Left ventricle myocardium superior (tissue), 1 donor: Measurements from ENCODE around the gene AP2A1. TPM values are rescaled to one million over a fixed set of nuclear protein-coding genes. Genes with fewer than 3 reads are reported as not detected.

Experiments used
- ATAC-seq: fragments of 200-7000 bp; cut with Tn5 transposase; one replicate; pipeline ENCODE4 v1.9.1; 2020; ENCODE audit warnings: mild to moderate bottlenecking, moderate library complexity
- DNase-seq: peaks from one replicate; pipeline ENCODE4 v3.0.0-alpha.2; 2020
- intact Hi-C: fragments of 100-400 bp; cut with micrococcal nuclease; formaldehyde crosslinking; loops from one replicate; pipeline ENCODE4 v1.11.0; 2022
- total RNA-seq: library from RNA; stranded (reverse); fragmentation: NEBNext Ultra II Directional; extraction: Animal tissue kit (Norgen Biotek cat#: 25700); gene quantifications from one replicate; pipeline ENCODE4 v1.2.1, GENCODE V29; 2021
- donor health status: DM: no; HTN: yes; CAD: no; lungs with severe emphysema.

Gene AP2A1
- total RNA-seq, 1 donor from 2014 or later: 73.1 TPM

DNA sequence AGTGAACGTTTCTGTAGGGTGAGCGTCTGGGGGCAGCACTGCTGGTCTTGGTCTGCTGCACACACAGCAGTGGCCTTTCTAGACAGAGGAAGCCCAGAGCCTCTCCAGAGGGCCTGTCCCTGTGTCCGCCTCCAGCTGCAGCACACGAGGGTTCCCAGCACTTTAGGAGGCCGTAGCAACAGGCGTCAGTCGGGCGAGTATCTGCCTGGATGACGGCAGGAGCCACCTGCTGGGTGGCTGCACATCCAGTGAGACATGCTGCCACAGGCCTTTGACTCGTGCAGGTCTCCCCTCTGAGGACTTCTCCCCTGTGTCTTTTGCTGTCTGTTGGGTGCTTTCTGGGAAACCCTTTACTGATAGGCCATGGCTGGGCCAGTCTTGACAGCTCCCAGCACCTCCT, 22.1 kb downstream of the AP2A1 start:
- intact Hi-C loops: no loop called here
- DNase-seq: no peak
- no peak for ATAC-seq

- peak; percentile 72 for DNase-seq
- ATAC-seq: peak; percentile 83
- intact Hi-C loops: no loop called here
These were observed 24.1 kb downstream of the AP2A1 start for GRCh38 chr19:49790866-49791265.

- DNase-seq (no peak), ATAC-seq (no peak)
- intact Hi-C loops: no loop called here
These were observed 25.1 kb downstream of the AP2A1 start for GRCh38 chr19:49791776-49792445.

GRCh38 chr19:49792829-49793560, 26.2 kb downstream of the AP2A1 start:
- intact Hi-C loops: no loop called here
- ATAC-seq (no peak), DNase-seq (no peak)

GRCh38 chr19:49793561-49793840, 26.7 kb downstream of the AP2A1 start:
- ATAC-seq: no peak
- no peak for DNase-seq
- intact Hi-C loops: no loop called here

DNA sequence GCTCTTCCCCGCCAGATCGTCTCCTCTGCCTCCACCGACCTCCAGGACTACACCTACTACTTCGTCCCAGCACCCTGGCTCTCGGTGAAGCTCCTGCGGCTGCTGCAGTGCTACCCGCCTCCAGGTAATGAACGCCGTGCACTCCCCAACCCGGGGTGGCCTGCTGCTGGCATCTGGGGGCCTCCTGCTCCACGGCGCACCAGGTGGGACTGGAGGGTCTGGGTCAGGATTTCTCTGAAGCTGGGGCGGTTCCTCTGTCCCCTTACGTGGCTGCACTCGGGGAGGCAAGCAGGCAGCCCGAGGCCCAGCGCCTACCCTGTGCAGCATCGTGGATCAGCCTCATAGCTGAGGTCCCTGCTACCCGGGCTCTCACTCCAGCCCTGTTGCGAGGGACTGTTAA, 28.8 kb downstream of the AP2A1 start:
- no peak for ATAC-seq
- no peak for DNase-seq
- intact Hi-C loops: no loop called here

- intact Hi-C loops: no loop called here
- DNase-seq (no peak), ATAC-seq (no peak)
These were observed 31.8 kb downstream of the AP2A1 start for GRCh38 chr19:49798574-49798973.

- no peak for ATAC-seq
- intact Hi-C loops: no loop called here
- no peak for DNase-seq
These were observed 32.5 kb downstream of the AP2A1 start for GRCh38 chr19:49799271-49799797.

GRCh38 chr19:49799798-49800376, 33.1 kb downstream of the AP2A1 start:
- no peak for DNase-seq
- intact Hi-C loops: no loop called here
- no peak for ATAC-seq

DNA sequence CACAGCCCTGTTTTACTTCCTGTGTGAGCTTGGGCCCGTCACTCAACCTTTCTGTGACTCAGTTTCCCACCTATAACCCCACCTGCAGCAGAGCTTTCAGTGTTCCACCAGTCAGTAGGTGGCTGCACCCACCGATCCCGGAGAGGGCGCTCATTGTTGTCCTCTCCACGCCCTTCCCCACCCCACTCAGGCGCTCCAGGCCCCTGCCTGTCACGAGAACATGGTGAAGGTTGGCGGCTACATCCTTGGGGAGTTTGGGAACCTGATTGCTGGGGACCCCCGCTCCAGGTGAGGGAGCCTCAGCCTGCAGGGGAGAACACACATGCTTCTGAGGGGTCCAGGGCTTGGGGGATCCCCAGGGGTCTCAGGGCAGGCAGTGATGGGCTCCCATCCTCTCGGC, 34.0 kb downstream of the AP2A1 start:
- ATAC-seq (no peak), DNase-seq (no peak)
- intact Hi-C loops: no loop called here

- no peak for ATAC-seq
- intact Hi-C loops: no loop called here
- no peak for DNase-seq
These were observed 34.6 kb downstream of the AP2A1 start for GRCh38 chr19:49801401-49801888.

DNA sequence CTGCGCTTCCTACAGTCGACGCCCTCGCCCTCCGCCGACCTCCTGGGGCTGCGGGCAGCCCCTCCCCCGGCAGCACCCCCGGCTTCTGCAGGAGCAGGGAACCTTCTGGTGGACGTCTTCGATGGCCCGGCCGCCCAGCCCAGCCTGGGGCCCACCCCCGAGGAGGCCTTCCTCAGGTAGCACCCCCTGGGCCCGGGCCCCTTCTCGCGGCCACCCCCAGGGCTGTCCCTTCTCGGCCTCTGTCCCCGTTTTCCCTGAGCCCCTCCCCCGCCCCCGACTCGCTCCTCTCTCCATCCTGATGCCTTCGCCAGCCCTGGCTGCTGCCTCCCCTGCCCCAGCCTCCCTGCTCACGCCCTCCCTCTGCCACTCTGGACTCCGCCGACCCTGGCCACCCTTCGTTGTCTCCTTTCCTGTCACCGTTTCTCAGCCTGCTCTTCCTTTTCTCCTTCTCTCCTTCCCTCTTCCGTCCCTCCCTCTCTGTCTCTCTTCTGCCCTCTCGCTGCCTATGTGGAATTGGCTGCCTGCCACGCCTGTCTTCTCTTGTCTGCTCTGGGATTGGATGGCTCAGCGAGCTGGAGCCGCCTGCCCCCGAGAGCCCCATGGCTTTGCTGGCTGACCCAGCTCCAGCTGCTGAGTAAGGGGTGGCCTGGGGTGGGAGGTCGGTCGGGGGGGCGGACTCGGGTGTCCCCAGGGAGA, 35.3 kb downstream of the AP2A1 start:
- intact Hi-C loops: no loop called here
- peak; percentile 91 for ATAC-seq

GRCh38 chr19:49802836-49803528, 36.2 kb downstream of the AP2A1 start:
- DNase-seq (no peak), ATAC-seq (peak; percentile 2)
- intact Hi-C loops: no loop called here

More for the DNA sequence above, 35.3 kb downstream of the AP2A1 start:
- DNase-seq: peak; percentile 97

GRCh38 chr19:49803529-49803856, 36.7 kb downstream of the AP2A1 start:
- intact Hi-C loops: no loop called here
- ATAC-seq (no peak), DNase-seq (no peak)

GRCh38 chr19:49805822-49806619, 39.2 kb downstream of the AP2A1 start:
- DNase-seq (no peak), ATAC-seq (no peak)
- intact Hi-C loops: no loop called here

GRCh38 chr19:49806620-49806959, 39.8 kb downstream of the AP2A1 start:
- intact Hi-C loops: no loop called here
- no peak for ATAC-seq
- no peak for DNase-seq

- intact Hi-C loops: no loop called here
- DNase-seq: no peak
- no peak for ATAC-seq
These were observed 40.5 kb downstream of the AP2A1 start for GRCh38 chr19:49807058-49807903.
